Neural cell (in vitro differentiated cells): ENCODE data around the gene MANBA. TPM values are rescaled to one million over a fixed set of nuclear protein-coding genes. Genes with fewer than 3 reads are reported as not detected.

Experiments
- H2AFZ ChIP-seq: fragments of 200-600, 300-800 bp; sonication (generic), shearing (Covaris generic); 2 replicates; pipeline ENCODE4 v1.6.0; 2014; ENCODE audit warnings: low read depth, mild to moderate bottlenecking, antibody characterized with exemption, low read length, moderate library complexity
- H3F3A ChIP-seq: fragments of 200-600 bp; shearing (Covaris generic); 2 replicates; pipeline ENCODE4 v1.6.1; 2016; ENCODE audit warnings: mild to moderate bottlenecking, moderate library complexity, mixed read lengths, antibody characterized with exemption, low read length; ENCODE audit not compliant: insufficient read depth, poor library complexity, severe bottlenecking
- H3K27ac ChIP-seq: fragments of 200-600, 300-800 bp; sonication (generic), shearing (Covaris generic); 2 replicates; pipeline ENCODE4 v1.5.1; 2014; ENCODE audit warnings: mild to moderate bottlenecking, low read length, moderate library complexity
- H3K27me3 ChIP-seq: fragments of 300-800, 200-600 bp; sonication (generic), shearing (Covaris generic); 2 replicates; pipeline ENCODE4 v1.6.0; 2014; ENCODE audit warnings: mild to moderate bottlenecking, low read depth, low read length, moderate library complexity; ENCODE audit not compliant: insufficient read depth
- H3K36me3 ChIP-seq: fragments of 300-800, 200-600 bp; sonication (generic), shearing (Covaris generic); 2 replicates; pipeline ENCODE4 v1.5.1; 2014; ENCODE audit warnings: mild to moderate bottlenecking, antibody characterized with exemption, low read length, moderate library complexity; ENCODE audit not compliant: insufficient read depth
- H3K4me2 ChIP-seq: fragments of 300-800, 200-600 bp; sonication (generic), shearing (Covaris generic); 2 replicates; pipeline ENCODE4 v1.6.0; 2014; ENCODE audit warnings: mild to moderate bottlenecking, low read length
- H3K4me3 ChIP-seq: fragments of 300-800, 200-600 bp; sonication (generic), shearing (Covaris generic); 2 replicates; pipeline ENCODE4 v1.5.1; 2014; ENCODE audit warnings: mild to moderate bottlenecking, low read length, moderate library complexity
- H3K79me2 ChIP-seq: fragments of 200-600 bp; shearing (Covaris generic); replicated peaks from 2 replicates; pipeline ENCODE4 v1.6.0; 2014; ENCODE audit warnings: mild to moderate bottlenecking, low read length, moderate library complexity; ENCODE audit not compliant: insufficient read depth
- H3K9ac ChIP-seq: fragments of 300-800, 200-600 bp; sonication (generic), shearing (Covaris generic); 2 replicates; pipeline ENCODE4 v1.6.1; 2016; ENCODE audit warnings: mild to moderate bottlenecking, low read length, mixed read lengths
- H3K9me2 ChIP-seq: fragments of 200-600 bp; shearing (Covaris generic); 2 replicates; pipeline ENCODE4 v1.6.1; 2016; ENCODE audit warnings: mild to moderate bottlenecking, low read length, mixed read lengths; ENCODE audit not compliant: insufficient read depth
- H3K9me3 ChIP-seq: fragments of 200-600, 300-800 bp; sonication (generic), shearing (Covaris generic); 2 replicates; pipeline ENCODE4 v1.6.1; 2016; ENCODE audit warnings: mild to moderate bottlenecking, mixed run types, low read length, moderate library complexity, mixed read lengths
- H4K20me1 ChIP-seq: fragments of 200-600 bp; shearing (Covaris generic); 2 replicates; pipeline ENCODE4 v1.6.1; 2016; ENCODE audit warnings: mild to moderate bottlenecking, mixed run types; ENCODE audit not compliant: insufficient read depth
- CTCF ChIP-seq: fragments of 450-650 bp; IDR thresholded peaks from 2 replicates; pipeline ENCODE4 v1.5.1; 2014; ENCODE audit warnings: antibody characterized with exemption, mild to moderate bottlenecking, moderate library complexity; ENCODE audit not compliant: poor library complexity, severe bottlenecking
- EP300 ChIP-seq: fragments of 450-650 bp; conservative IDR thresholded peaks from 2 replicates; pipeline ENCODE4 v1.6.1; 2014; ENCODE audit warnings: antibody characterized with exemption, mild to moderate bottlenecking, moderate library complexity; ENCODE audit not compliant: poor library complexity, severe bottlenecking
- EZH2 ChIP-seq: fragments of 200-600, 300-800 bp; shearing (Covaris generic), sonication (generic); IDR thresholded peaks from 2 replicates; pipeline ENCODE4 v1.6.1; 2014; ENCODE audit warnings: antibody characterized with exemption, low read length, borderline replicate concordance, mild to moderate bottlenecking; ENCODE audit not compliant: insufficient read depth, poor library complexity, severe bottlenecking
- MXI1 ChIP-seq: fragments of 450-650 bp; conservative IDR thresholded peaks from 2 replicates; pipeline ENCODE4 v1.6.1; 2014; ENCODE audit warnings: antibody characterized with exemption, mild to moderate bottlenecking; ENCODE audit not compliant: poor library complexity, severe bottlenecking
- POLR2AphosphoS5 ChIP-seq: IDR thresholded peaks from 2 replicates; pipeline ENCODE4 v1.6.1; 2012
- RAD21 ChIP-seq: fragments of 450-650 bp; conservative IDR thresholded peaks from 2 replicates; pipeline ENCODE4 v1.6.1; 2014; ENCODE audit warnings: antibody characterized with exemption, mild to moderate bottlenecking, moderate library complexity
- REST ChIP-seq: IDR thresholded peaks from 2 replicates; pipeline ENCODE4 v1.6.1; 2012; ENCODE audit warnings: borderline replicate concordance
- SMC3 ChIP-seq: fragments of 450-650 bp; conservative IDR thresholded peaks from 2 replicates; pipeline ENCODE4 v1.6.1; 2014; ENCODE audit warnings: antibody characterized with exemption, mild to moderate bottlenecking, moderate library complexity; ENCODE audit not compliant: poor library complexity
- TAF1 ChIP-seq: IDR thresholded peaks from 2 replicates; pipeline ENCODE4 v1.6.1; 2012; ENCODE audit warnings: low read depth
- polyA plus RNA-seq: library from polyadenylated mRNA; depleted of rRNA; stranded (reverse); fragments of >200 nt; gene quantifications from 2 replicates; pipeline ENCODE4 v1.2.3, GENCODE V29; 2014

MANBA gene
- polyA plus RNA-seq, 1 donor from 2014 or later: 43.8 TPM

- TF ChIP-seq POLR2AphosphoS5 (no peak), TAF1 (no peak)
- Histone ChIP-seq H3K27me3 (no peaks in the 10 kb centered on the region), H3K9ac (no peak overlapping the region), H4K20me1 (no peaks in the 10 kb centered on the region), H3K9me2 (no peaks in the 10 kb centered on the region), H3K36me3 (no peaks in the 10 kb centered on the region), H3K27ac (no peak overlapping the region), H3K4me3 (no peak overlapping the region), H3K9me3 (no peaks in the 10 kb centered on the region), H3F3A (no peaks in the 10 kb centered on the region), H3K4me2 (no peak overlapping the region), H2AFZ (no peak overlapping the region), H3K79me2 (no peaks in the 10 kb centered on the region)
Measured at GRCh38 chr4:102774254-102774653, 13.5 kb upstream of the MANBA start.

- H3K9me2 ChIP-seq: no peaks in the 10 kb centered on the region
Measured at GRCh38 chr4:102772738-102773340, 12.1 kb upstream of the MANBA start.

More at GRCh38 chr4:102772738-102773340, 12.1 kb upstream of the MANBA start:
- no peaks in the 10 kb centered on the region for H3K9me3 ChIP-seq
- no peaks in the 10 kb centered on the region for H3K27me3 ChIP-seq
- H3K4me2 ChIP-seq: no peak overlapping the region
- no peaks in the 10 kb centered on the region for H3K36me3 ChIP-seq
- no peaks in the 10 kb centered on the region for H4K20me1 ChIP-seq
- H3K4me3 ChIP-seq: no peak overlapping the region
- H2AFZ ChIP-seq: no peak overlapping the region
- no peak overlapping the region for H3K27ac ChIP-seq
- H3F3A ChIP-seq: no peaks in the 10 kb centered on the region
- no peaks in the 10 kb centered on the region for H3K79me2 ChIP-seq
- H3K9ac ChIP-seq: no peak overlapping the region
- TF ChIP-seq TAF1 (no peak), EZH2 (no peak), POLR2AphosphoS5 (no peak), RAD21 (no peak), MXI1 (no peak), SMC3 (no peak), REST (no peak), EP300 (no peak), CTCF (no peak)
